ENCODE results near the gene RAB6B. TPM values are rescaled to one million over a fixed set of nuclear protein-coding genes. Genes with fewer than 3 reads are reported as not detected.

Gene RAB6B
- total and polyA plus RNA-seq, 2 experiments from 2014 or later, result 2.6 to 3.0 TPM

GRCh38 chr3:133862161-133862560 is 33.5 kb downstream of the RAB6B start:
- DNase-seq (ENCODE audit: low read depth in 1 of 2, low spot score in 1 of 2), result no peak
- Histone ChIP-seq H3K27me3 (no peaks in the 10 kb centered on the region), H3K27ac (no peak overlapping the region), H3K36me3 (no peaks in the 10 kb centered on the region), H3K9me3 (ENCODE audit: low read depth) (no peaks in the 10 kb centered on the region), H3K4me1 (ENCODE audit: low read depth) (no peaks in the 10 kb centered on the region), H3K4me3 (no peak overlapping the region)
- no peak for TF ChIP-seq CTCF (IDR thresholded peaks at IDR 0.05; ENCODE audit: low read depth, low read length)

- DNase-seq (ENCODE audit: low read depth in 1 of 2, low spot score in 1 of 2), result no peak
- TF ChIP-seq CTCF (IDR thresholded peaks at IDR 0.05; ENCODE audit: low read depth, low read length), result no peak
- Histone ChIP-seq H3K9me3 (ENCODE audit: low read depth) (no peaks in the 10 kb centered on the region), H3K27me3 (no peaks in the 10 kb centered on the region), H3K4me1 (ENCODE audit: low read depth) (no peaks in the 10 kb centered on the region), H3K36me3 (no peaks in the 10 kb centered on the region), H3K4me3 (no peak overlapping the region), H3K27ac (no peak overlapping the region)
Measured at GRCh38 chr3:133860519-133860918, 35.2 kb downstream of the RAB6B start.

- peak in 1 of 2 donors; percentile 9 for DNase-seq (ENCODE audit: low read depth in 1 of 2, low spot score in 1 of 2)
- Histone ChIP-seq H3K4me1 (ENCODE audit: low read depth) (no peaks in the 10 kb centered on the region), H3K4me3 (no peak overlapping the region), H3K27me3 (no peaks in the 10 kb centered on the region), H3K27ac (no peak overlapping the region), H3K36me3 (no peaks in the 10 kb centered on the region), H3K9me3 (ENCODE audit: low read depth) (no peaks in the 10 kb centered on the region)
- TF ChIP-seq CTCF (IDR thresholded peaks at IDR 0.05; ENCODE audit: low read depth, low read length), result no peak
Measured at GRCh38 chr3:133859381-133860234, 36.1 kb downstream of the RAB6B start.

GRCh38 chr3:133857767-133858166 is 37.9 kb downstream of the RAB6B start:
- no peak overlapping the region for H3K4me3 ChIP-seq
- H3K4me1 ChIP-seq (ENCODE audit: low read depth), result no peaks in the 10 kb centered on the region
- H3K9me3 ChIP-seq (ENCODE audit: low read depth), result no peaks in the 10 kb centered on the region
- no peak overlapping the region for H3K27ac ChIP-seq
- no peak for DNase-seq (ENCODE audit: low read depth in 1 of 2, low spot score in 1 of 2)
- H3K36me3 ChIP-seq, result no peaks in the 10 kb centered on the region
- H3K27me3 ChIP-seq, result no peaks in the 10 kb centered on the region
- TF ChIP-seq CTCF (IDR thresholded peaks at IDR 0.05; ENCODE audit: low read depth, low read length), result no peak

- no peaks in the 10 kb centered on the region for H3K4me1 ChIP-seq (ENCODE audit: low read depth)
- no peaks in the 10 kb centered on the region for H3K9me3 ChIP-seq (ENCODE audit: low read depth)
- H3K4me3 ChIP-seq, result no peak overlapping the region
- H3K27ac ChIP-seq, result no peak overlapping the region
- H3K27me3 ChIP-seq, result no peaks in the 10 kb centered on the region
- no peak for TF ChIP-seq CTCF (IDR thresholded peaks at IDR 0.05; ENCODE audit: low read depth, low read length)
- H3K36me3 ChIP-seq, result no peaks in the 10 kb centered on the region
- DNase-seq (ENCODE audit: low read depth in 1 of 2, low spot score in 1 of 2), result peak in 1 of 2 donors; percentile 13
Measured at GRCh38 chr3:133856316-133856715, 39.4 kb downstream of the RAB6B start.

All from cardiac muscle cell (in vitro differentiated cells and primary cell).